Colon (tissue), 2 donors: ENCODE measurements around the gene TSSK6.

ENCODE experiments used
- FAIRE-seq: peaks from 2 replicates; lab custom pipeline; 2012; peaks lifted over from hg19 to GRCh38; lab: Jason Lieb, UNC
- donor health status: control.
- donor health status: control.

The TSSK6 gene

DNA sequence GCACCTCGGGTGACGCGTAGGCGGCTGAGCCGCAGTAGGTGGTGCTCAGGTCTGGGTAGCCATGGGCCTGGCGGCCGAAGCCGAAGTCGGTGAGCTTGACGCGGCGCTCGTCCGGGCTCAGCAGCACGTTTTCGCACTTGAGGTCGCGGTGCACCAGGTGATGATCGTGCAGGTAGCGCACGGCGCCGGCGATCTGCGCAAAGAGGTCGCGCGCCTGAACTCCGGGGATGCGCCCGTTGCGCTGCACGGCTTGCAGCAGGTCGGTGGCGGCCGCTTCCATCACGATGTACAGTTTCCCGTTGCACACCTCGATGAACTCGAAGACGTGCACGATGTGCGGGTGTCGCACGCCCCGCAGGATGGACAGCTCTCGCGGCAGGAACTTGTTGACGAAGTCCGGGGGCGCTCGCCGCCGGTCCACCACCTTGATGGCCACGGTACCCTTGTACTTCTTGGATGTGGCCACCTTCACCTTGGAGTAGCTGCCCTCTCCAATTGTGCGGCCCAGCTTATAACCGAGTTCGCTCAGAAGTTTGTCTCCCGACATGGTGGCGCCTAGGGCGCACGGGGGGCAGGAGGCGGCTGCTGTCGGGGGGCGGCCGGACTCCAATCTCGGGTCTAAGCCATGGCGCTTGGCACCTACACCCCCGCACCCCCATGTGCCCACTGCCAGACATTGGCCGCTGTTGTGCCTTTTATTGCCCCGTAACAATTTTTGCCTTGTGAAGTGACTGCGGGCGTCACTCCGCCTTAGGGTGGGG is at the start of gene TSSK6:
Gene TSSK6, minus strand, starts transcription at position 668 of the 761 bp plus-strand sequence. Its CDS starts 121 bp downstream, at position 547.
- no peak for FAIRE-seq

- no peak for FAIRE-seq
These were observed 48.0 kb upstream of the TSSK6 start for GRCh38 chr19:19563348-19563848.

GRCh38 chr19:19562665-19563347 is 47.5 kb upstream of the TSSK6 start:
- no peak for FAIRE-seq

GRCh38 chr19:19561946-19562664 is 46.8 kb upstream of the TSSK6 start:
- FAIRE-seq, result no peak

DNA sequence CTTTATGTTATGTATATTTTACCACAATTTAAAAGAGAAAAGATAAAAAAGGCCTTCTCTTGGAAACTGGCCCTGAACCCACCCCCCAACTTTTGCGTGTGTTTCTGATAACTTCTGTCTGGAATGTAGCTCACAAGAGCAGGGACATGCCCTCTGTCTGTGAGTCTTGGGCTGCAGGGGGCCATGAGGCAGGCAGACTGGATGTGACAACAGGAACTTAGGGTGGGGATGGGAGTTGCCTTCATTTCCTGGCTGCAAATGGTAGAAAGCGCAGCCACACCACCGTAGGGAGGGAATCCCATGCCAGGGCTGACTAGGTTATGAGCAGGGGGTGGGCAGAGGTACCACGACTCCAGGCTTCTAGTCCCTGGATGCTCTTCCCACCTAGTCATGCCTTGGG is 44.6 kb upstream of the TSSK6 start:
- FAIRE-seq, result no peak

DNA sequence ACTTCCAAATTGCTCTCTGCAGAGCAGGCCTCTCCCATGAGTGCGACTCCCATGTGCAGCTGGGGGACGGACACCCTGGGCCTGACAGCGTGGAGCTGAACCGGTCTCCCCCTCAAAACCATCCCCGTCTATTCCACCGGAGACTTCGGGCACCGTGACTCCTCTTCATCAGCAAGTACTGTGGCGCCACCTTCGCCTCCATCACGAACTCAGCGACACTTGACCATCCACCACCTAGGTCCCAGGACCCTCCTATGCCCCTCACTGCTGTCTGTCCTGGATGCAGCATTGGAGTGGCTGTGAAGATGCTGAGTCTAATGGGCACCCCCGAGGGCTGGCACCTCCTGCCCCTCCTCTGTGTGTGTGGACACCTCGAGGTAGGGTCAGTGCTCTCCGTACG is 43.3 kb upstream of the TSSK6 start:
- FAIRE-seq, result no peak

DNA sequence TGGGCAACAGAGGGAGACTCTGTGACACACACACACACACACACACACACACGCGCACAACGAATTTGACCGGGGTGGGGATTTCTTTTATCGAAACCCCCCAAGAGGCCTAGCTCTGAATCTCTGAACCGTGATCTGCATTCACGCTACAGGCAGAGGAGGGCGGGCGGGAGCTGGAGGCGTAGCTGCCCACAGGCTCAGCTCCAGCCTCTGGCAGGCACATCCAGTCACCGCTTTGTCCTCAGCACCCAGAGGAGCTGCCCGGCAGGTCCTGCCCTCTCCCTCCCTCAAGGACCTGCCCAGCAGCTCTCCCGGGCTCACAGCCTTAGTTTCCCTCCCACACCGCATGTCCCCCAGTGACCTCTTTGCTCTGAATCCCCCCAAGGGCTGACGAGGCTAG is 42.7 kb upstream of the TSSK6 start:
- FAIRE-seq, result no peak

DNA sequence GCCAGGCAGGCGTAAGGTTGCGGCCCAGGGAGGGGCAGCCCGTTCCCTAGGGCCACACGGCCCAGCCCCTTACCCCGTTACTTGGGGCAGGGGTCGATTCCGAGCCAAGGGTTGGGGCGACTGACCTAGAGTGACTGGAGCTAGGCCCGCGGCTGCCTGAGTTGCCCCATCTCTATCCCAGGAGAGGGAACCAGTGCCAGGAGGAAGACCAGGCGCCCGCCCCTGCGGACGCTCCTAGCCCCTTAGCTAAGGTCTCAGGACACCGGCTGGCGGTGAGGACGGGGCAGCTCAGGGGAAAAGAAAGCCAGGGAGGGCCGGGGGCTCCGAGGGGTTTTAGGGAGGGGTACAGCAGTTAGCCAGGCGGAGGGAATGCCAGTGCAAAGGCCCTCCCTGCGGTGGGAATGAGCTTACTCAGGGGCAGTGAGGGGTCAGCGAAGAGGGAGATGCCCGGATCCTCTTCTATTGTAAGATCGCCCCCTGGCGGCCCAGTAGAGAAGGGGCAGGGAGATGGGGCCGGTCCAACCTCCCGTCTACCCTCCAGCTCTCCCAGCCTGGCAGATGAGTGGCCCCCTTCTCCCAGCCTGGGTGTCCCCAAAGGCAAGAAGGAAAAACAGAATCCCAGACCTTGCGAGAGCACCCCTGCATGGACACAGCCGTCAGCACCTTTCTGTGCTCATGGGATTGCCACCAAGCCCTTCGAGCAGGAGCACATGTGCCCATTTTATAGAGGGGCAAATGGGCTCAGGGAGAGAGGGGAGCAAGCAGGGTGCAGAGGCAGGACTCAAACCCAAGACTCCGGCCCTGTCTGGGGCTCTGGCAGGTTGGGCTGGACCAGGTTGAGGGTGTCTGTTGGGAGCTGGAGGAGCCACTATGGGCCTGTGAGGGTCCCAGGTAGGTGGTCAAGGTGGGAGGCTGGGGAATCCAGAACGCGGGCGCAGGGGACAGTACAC is 39.0 kb upstream of the TSSK6 start:
- FAIRE-seq, result no peak

GRCh38 chr19:19553670-19554069 is 38.3 kb upstream of the TSSK6 start:
- FAIRE-seq, result no peak

- FAIRE-seq, result no peak
These were observed 37.5 kb upstream of the TSSK6 start for GRCh38 chr19:19552798-19553197.

- FAIRE-seq, result no peak
These were observed 36.5 kb upstream of the TSSK6 start for GRCh38 chr19:19551853-19552192.

- no peak for FAIRE-seq
These were observed 35.9 kb upstream of the TSSK6 start for GRCh38 chr19:19550972-19551852.

DNA sequence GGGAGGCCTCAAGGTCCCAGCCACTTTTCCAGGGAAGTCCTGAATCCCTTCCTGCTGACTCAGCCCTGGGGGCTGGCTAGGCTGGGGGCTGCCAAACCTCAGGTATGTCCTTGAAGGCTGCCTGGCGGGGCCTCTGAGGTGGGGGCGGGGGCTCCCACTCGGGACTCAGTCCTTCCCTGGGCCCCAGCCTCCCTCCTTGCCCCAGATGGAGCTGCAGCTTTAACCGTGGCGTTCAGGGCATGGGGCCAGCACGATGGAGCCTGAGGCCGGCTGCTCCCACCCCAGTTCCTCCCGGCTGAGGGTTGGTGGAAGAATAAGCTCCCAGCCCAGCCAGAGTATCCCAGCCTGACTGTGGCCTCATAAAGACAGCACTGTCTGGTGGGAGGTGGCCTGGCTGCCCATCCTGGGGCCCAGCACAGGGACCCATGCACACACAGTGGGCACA is 35.2 kb upstream of the TSSK6 start:
- no peak for FAIRE-seq

DNA sequence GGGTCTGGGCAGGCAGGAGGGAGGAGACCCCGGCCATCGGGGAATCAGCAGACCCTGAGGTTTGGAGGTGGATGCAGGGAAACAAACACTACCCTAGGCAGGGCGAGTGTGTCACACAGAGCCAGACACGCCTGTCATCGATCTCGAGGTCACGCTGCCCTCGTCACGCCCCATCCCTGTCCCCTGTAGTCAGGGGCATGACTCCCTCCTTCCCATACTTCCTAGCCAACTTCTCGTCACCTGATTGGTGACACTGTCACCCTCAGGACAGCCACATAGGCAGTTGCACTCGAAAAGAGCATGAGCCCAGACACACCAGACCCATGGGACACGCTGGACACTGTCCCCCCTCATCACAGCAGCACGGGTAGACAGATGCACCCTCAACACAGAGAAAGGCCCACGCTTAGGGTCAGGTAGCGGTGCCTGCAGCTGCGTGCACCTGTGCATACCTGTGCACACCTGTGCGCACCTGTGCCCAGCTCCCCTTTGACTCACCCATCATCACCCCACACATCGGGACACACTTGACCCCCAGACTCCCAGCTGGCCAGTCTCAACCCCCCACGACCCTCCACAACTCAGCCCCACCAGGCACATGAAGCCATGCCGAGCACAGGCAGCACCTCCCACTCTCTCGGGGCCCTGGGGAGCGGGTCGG is 34.6 kb upstream of the TSSK6 start:
- no peak for FAIRE-seq

GRCh38 chr19:19548915-19549759 is 33.8 kb upstream of the TSSK6 start:
- no peak for FAIRE-seq

- FAIRE-seq, result no peak
These were observed 32.5 kb upstream of the TSSK6 start for GRCh38 chr19:19547674-19548336.

DNA sequence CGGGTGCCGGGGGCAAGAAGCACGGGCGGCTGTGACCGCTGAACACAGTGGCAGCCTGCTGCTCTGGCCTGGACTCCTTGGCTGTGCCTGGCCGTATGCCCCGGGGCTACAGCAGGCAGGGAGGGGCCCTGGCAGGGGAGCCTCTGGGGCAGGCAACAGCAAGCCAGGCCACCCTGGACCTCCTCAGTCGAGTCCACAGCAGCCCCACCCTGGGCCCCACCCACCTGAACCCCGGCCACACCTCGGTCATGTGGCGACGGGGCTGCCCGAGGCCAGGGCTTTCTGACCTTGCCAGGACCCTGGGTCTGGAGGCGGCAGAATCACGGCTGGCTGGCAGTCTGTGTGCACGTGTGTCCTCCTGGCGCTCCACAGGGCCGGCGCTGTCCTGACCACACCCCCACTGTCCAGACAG is 31.4 kb upstream of the TSSK6 start:
- no peak for FAIRE-seq

GRCh38 chr19:19545707-19546106 is 30.4 kb upstream of the TSSK6 start:
- no peak for FAIRE-seq
